GM19099 (cell line): ENCODE measurements around the gene ABHD10.

Source experiments
- POLR2A ChIP-seq: IDR thresholded peaks from 3 replicates; pipeline ENCODE4 v1.6.1; 2011; ENCODE audit warnings: low read depth; ENCODE audit not compliant: insufficient read length; ENCODE audit errors: extremely low read depth

Gene ABHD10

GRCh38 chr3:111956449-111956848 lies 22.4 kb upstream of the ABHD10 start:
- TF ChIP-seq POLR2A = no peak

GRCh38 chr3:111956995-111957734 lies 21.7 kb upstream of the ABHD10 start:
- no peak for TF ChIP-seq POLR2A

- no peak for TF ChIP-seq POLR2A
These were observed 17.2 kb upstream of the ABHD10 start for GRCh38 chr3:111961461-111962164.

GRCh38 chr3:111963424-111963823 lies 15.4 kb upstream of the ABHD10 start:
- TF ChIP-seq POLR2A = no peak

GRCh38 chr3:111965484-111965883 lies 13.3 kb upstream of the ABHD10 start:
- no peak for TF ChIP-seq POLR2A

- no peak for TF ChIP-seq POLR2A
These were observed 11.8 kb upstream of the ABHD10 start for GRCh38 chr3:111967068-111967467.

- no peak for TF ChIP-seq POLR2A
These were observed 11.1 kb upstream of the ABHD10 start for GRCh38 chr3:111967651-111968274.

GRCh38 chr3:111968319-111969054 lies 10.3 kb upstream of the ABHD10 start:
- TF ChIP-seq POLR2A = no peak

GRCh38 chr3:111970376-111970775 lies 8.4 kb upstream of the ABHD10 start:
- TF ChIP-seq POLR2A = no peak

GRCh38 chr3:111971533-111972130 lies 7.2 kb upstream of the ABHD10 start:
- no peak for TF ChIP-seq POLR2A

GRCh38 chr3:111972891-111973290 lies 5.9 kb upstream of the ABHD10 start:
- TF ChIP-seq POLR2A = no peak

GRCh38 chr3:111975131-111975530 lies 3.7 kb upstream of the ABHD10 start:
- TF ChIP-seq POLR2A = no peak

- no peak for TF ChIP-seq POLR2A
These were observed 2.6 kb upstream of the ABHD10 start for GRCh38 chr3:111976254-111976653.

- TF ChIP-seq POLR2A = no peak
These were observed 710 bp downstream of the ABHD10 start for GRCh38 chr3:111979434-111980038.

GRCh38 chr3:111980716-111981456 lies 2.1 kb downstream of the ABHD10 start:
- TF ChIP-seq POLR2A = no peak

- TF ChIP-seq POLR2A = no peak
These were observed 2.6 kb downstream of the ABHD10 start for GRCh38 chr3:111981457-111981763.
